ENCODE results near the gene DNAAF1. TPM values are rescaled to one million over a fixed set of nuclear protein-coding genes. Genes with fewer than 3 reads are reported as not detected.

The DNAAF1 gene
- total RNA-seq, 2 experiments from 2014 or later, result not detected

DNA sequence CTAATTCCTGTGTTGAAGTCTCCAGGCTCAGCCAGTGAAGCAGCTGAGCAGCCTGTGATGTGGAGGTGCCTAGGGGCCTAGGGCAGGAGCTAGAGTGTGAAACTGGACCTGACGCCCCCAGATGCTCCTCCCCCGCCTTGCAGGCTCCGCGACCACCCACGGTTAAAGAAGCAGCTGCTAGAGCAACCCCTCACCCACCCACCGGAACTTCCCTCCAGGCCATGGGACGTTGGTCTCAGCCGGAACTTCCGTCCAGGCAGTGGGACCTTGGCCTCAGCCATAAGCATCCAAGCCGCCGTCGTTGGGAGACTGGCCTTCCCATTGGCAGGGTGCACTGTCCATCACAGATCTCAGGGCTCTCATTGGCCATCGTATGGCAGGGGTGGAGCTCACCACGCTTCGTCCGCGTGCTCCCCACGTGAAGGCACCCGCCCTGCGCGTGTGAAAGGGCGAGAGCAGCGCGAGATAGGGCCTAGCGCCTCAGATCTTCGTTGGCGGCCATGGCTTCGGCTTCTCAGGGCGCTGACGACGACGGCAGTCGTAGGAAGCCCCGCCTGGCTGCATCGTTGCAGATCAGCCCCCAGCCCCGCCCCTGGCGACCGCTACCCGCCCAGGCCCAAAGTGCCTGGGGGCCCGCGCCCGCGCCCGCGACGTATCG is 45.8 kb downstream of the DNAAF1 start, which contains the start of gene ADAD2:
Gene ADAD2 (plus strand): TSS at position 427 of the 658 bp plus-strand sequence. CDS start 74 bp downstream, at position 501.
- Mint-ChIP-seq H3K36me3 (peaks cover 3% of the 10 kb centered on the region), H3K27me3 (no peaks in the 10 kb centered on the region), H3K27ac (no peak within 1 kb of the TSS), H3K4me1 (ENCODE audit: low read depth) (peaks cover 22% of the 10 kb centered on the region), H3K4me3 (no peak within 1 kb of the TSS), H3K9me3 (no peaks in the 10 kb centered on the region)
- POLR2A ChIA-PET, result no interaction called here
- CTCF ChIA-PET, result interaction anchor here (5.2 kb wide), 1 partner anchor 105 kb away, joined by 103 read pairs; no protein-coding TSS in a partner anchor
- intact Hi-C loops (cut with micrococcal nuclease), result no loop called here
- DNase-seq, result no peak

DNA sequence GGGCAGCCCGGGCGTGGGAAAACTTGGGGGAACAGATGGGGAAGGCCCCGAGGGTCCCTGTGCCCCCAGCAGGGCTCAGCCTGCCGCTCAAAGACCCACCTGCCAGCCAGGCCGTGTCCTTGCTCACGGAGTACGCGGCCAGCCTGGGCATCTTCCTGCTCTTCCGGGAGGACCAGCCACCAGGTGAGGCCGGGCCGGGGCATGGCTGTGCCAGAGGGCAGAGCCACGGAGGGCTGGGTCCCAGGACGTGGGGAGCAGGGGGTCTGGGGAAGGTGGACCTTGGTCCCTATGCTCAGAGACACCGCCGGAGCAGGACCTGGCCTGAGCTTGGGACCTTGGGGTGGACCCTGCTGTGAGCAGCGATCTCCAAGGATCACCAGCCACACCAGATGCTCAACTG is 46.4 kb downstream of the DNAAF1 start:
- ChIA-PET POLR2A (no interaction called here), CTCF (no interaction called here)
- Mint-ChIP-seq H3K27me3 (no peaks in the 10 kb centered on the region), H3K4me1 (ENCODE audit: low read depth) (peaks cover 18% of the 10 kb centered on the region), H3K27ac (no peak overlapping the region), H3K36me3 (peaks cover 3% of the 10 kb centered on the region), H3K4me3 (no peak overlapping the region), H3K9me3 (no peaks in the 10 kb centered on the region)
- intact Hi-C loops (cut with micrococcal nuclease), result no loop called here
- no peak for DNase-seq

DNA sequence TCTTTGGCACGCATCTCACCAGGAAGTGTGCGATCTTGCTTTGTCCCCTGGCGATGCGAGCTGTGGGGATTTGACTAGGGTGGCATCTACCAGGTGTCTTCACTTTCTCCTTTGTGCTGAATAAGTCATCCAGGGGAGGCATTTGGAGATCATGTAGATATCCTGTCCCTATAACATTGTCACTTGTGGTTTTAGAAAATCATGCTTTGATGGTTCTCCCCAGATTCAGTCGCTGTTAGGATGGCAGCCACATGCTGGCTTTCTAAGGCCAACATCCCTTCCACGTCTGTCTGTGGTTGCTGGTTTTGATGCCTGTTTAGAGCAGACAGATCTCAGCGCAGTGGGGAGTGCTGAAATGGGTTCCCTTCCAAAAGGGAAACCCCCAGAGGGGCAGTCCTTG is 48.4 kb downstream of the DNAAF1 start:
- POLR2A ChIA-PET, result no interaction called here
- intact Hi-C loops (cut with micrococcal nuclease), result no loop called here
- H3K27ac Mint-ChIP-seq, result no peak overlapping the region
- CTCF ChIA-PET, result no interaction called here
- H3K36me3 Mint-ChIP-seq, result no peaks in the 10 kb centered on the region
- no peak overlapping the region for H3K4me3 Mint-ChIP-seq
- H3K4me1 Mint-ChIP-seq (ENCODE audit: low read depth), result peaks cover 16% of the 10 kb centered on the region
- peak; percentile 36 for DNase-seq
- H3K27me3 Mint-ChIP-seq, result no peaks in the 10 kb centered on the region
- no peaks in the 10 kb centered on the region for H3K9me3 Mint-ChIP-seq

DNA sequence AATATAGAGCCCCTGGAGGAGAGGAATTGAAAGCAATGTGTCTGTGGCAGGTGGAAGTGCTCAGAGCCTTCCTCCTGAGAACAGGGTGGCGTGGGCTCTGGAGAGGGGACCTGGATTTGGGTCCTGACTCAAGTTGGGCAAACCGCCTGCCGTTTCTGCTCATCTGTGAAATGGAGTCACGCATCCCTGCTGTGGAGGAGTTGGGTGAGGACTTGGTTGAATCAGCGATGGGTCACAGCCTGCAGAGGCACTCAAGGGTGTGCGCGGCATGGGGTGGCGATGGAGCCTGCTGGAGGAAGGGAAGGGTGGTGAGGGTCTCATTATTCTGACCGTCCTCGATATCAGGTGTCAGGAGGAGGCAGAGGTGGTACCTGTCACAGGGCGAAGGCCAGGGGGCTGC is 48.9 kb downstream of the DNAAF1 start:
- H3K36me3 Mint-ChIP-seq, result no peaks in the 10 kb centered on the region
- intact Hi-C loops (cut with micrococcal nuclease), result no loop called here
- no peak overlapping the region for H3K27ac Mint-ChIP-seq
- H3K27me3 Mint-ChIP-seq, result no peaks in the 10 kb centered on the region
- CTCF ChIA-PET, result no interaction called here
- H3K9me3 Mint-ChIP-seq, result no peaks in the 10 kb centered on the region
- H3K4me1 Mint-ChIP-seq (ENCODE audit: low read depth), result peaks cover 16% of the 10 kb centered on the region
- H3K4me3 Mint-ChIP-seq, result no peak overlapping the region
- DNase-seq, result peak; percentile 21
- POLR2A ChIA-PET, result interaction anchor here (0.5 kb wide), 1 partner anchor 178 kb away, joined by 3 read pairs; no protein-coding TSS in a partner anchor

DNA sequence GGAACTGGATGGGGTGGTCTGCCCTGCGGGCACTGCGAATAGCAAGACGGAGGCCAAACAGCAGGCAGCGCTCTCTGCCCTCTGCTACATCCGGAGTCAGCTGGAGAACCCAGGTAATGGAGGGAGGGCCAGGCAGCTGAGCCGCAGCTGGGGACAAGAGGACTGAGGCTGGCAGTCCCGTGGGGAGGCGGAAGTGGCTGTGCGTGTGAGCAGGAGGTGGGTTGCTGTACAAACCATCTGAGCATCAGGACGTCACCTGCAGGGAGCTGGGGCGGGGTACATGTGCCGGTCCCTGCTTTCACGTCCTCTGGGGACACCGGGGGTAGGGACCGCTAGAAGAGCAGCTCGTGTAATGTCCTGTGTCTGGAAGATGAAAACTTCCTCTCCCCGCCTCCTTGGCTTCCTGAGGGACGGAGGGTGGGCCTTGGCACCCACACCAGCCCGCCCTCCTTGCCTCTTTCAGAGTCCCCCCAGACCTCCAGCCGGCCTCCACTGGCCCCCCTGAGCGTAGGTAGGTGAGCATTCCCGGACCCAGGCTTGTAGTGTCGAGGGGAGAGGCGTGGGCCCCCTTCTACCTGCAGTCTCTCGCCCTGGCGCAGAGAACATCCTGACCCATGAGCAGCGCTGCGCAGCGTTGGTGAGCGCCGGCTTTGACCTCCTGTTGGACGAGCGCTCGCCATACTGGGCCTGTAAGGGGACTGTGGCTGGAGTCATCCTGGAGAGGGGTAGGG is 49.5 kb downstream of the DNAAF1 start:
- CTCF ChIA-PET, result interaction anchor here (1.3 kb wide), 1 partner anchor 8 kb away, joined by 7 read pairs; the partner anchor contains the start of gene TAF1C
- H3K27me3 Mint-ChIP-seq, result no peaks in the 10 kb centered on the region
- peak overlapping the region; percentile 9 for H3K4me3 Mint-ChIP-seq
- DNase-seq, result peak; percentile 62
- no peak overlapping the region for H3K27ac Mint-ChIP-seq
- H3K9me3 Mint-ChIP-seq, result no peaks in the 10 kb centered on the region
- intact Hi-C loops (cut with micrococcal nuclease), result no loop called here
- POLR2A ChIA-PET, result interaction anchor here (0.5 kb wide), 1 partner anchor 179 kb away, joined by 3 read pairs; no protein-coding TSS in a partner anchor
- no peaks in the 10 kb centered on the region for H3K36me3 Mint-ChIP-seq
- H3K4me1 Mint-ChIP-seq (ENCODE audit: low read depth), result peaks cover 16% of the 10 kb centered on the region

DNA sequence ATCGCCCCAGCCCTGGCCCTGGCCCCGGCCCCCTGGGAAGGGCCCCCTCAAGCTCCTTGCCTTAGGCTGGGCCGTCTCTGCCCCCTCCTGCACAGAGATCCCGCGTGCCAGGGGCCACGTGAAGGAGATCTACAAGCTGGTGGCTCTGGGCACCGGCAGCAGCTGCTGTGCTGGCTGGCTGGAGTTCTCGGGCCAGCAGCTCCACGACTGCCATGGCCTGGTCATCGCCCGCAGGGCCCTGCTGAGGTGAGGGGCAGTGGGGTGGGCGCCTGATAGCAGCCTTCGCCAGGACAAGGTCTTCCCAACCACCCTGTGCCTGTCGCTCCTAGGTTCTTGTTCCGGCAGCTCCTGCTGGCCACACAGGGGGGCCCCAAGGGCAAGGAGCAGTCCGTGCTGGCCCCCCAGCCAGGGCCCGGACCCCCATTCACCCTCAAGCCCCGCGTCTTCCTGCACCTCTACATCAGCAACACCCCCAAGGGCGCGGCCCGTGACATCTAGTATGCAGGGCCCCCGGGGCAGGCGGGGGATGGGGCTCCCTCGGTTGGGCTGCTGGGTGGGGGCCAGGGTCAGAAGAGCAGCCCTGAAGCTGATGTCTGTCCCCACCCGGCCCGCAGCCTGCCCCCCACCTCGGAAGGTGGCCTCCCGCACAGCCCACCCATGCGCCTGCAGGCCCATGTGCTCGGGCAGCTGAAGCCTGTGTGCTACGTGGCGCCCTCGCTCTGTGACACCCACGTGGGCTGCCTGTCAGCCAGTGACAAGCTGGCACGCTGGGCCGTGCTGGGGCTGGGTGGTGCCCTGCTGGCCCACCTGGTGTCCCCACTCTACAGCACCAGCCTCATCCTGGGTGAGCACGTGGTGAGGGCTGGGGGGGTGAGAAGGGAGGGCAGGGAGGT is 50.3 kb downstream of the DNAAF1 start:
- Mint-ChIP-seq H3K9me3 (no peaks in the 10 kb centered on the region), H3K27me3 (no peaks in the 10 kb centered on the region), H3K4me3 (no peak overlapping the region), H3K36me3 (no peaks in the 10 kb centered on the region), H3K4me1 (ENCODE audit: low read depth) (peaks cover 16% of the 10 kb centered on the region), H3K27ac (no peak overlapping the region)
- no peak for DNase-seq
- CTCF ChIA-PET, result interaction anchor here (1.3 kb wide), 1 partner anchor 9 kb away, joined by 7 read pairs; the partner anchor contains the start of gene TAF1C
- POLR2A ChIA-PET, result no interaction called here
- intact Hi-C loops (cut with micrococcal nuclease), result no loop called here

DNA sequence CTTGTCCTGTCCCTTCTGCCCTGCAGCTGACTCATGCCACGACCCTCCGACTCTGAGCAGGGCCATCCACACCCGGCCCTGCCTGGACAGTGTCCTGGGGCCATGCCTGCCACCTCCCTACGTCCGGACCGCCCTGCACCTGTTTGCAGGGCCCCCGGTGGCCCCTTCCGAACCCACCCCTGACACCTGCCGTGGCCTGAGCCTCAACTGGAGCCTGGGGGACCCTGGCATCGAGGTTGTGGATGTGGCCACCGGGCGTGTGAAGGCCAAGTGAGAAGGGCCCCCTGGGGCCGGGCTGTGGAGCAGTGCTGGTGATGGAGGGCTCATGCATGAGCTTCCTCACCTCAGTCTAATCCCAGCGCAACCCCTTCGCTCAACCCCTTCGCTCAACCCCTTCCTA is 51.0 kb downstream of the DNAAF1 start:
- Mint-ChIP-seq H3K36me3 (no peaks in the 10 kb centered on the region), H3K4me3 (no peak overlapping the region), H3K4me1 (ENCODE audit: low read depth) (peaks cover 16% of the 10 kb centered on the region), H3K9me3 (no peaks in the 10 kb centered on the region), H3K27me3 (no peaks in the 10 kb centered on the region), H3K27ac (no peak overlapping the region)
- CTCF ChIA-PET, result no interaction called here
- DNase-seq, result no peak
- POLR2A ChIA-PET, result no interaction called here
- intact Hi-C loops (cut with micrococcal nuclease), result no loop called here

DNA sequence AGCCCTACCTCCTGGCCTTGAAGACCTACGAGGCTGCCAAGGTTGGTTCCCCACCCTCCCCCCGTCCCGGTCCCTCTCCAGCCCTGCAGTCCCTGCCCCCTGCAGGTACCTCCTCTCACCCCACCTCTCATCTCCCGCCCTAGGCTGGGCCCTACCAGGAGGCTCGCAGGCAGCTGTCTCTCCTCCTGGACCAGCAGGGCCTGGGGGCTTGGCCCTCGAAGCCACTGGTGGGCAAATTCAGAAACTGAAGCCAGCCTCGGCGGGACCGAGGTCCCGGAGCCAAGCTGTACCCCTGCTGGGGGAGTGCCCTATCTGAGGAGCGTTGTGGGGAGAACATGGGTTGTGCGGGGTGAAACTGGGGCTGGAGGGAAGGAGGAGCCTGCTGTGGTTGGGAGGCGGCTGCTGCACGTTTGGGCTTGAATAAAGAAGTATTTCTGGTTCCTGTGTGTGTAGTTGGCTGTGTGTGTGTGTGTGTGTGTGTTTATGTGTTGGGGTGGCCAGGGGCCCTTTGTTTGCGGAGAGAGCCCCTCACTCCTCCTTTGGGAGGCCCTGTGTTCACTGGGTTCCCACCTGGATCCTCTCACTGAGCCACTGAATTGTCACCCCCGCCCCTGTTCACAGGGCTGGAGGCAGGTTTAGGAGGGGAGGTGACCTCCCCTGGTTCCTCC is 51.8 kb downstream of the DNAAF1 start:
- peaks cover 16% of the 10 kb centered on the region for H3K4me1 Mint-ChIP-seq (ENCODE audit: low read depth)
- intact Hi-C loops (cut with micrococcal nuclease), result no loop called here
- H3K4me3 Mint-ChIP-seq, result no peak overlapping the region
- ChIA-PET POLR2A (no interaction called here), CTCF (no interaction called here)
- no peak overlapping the region for H3K27ac Mint-ChIP-seq
- no peak for DNase-seq
- no peaks in the 10 kb centered on the region for H3K36me3 Mint-ChIP-seq
- no peaks in the 10 kb centered on the region for H3K27me3 Mint-ChIP-seq
- no peaks in the 10 kb centered on the region for H3K9me3 Mint-ChIP-seq

DNA sequence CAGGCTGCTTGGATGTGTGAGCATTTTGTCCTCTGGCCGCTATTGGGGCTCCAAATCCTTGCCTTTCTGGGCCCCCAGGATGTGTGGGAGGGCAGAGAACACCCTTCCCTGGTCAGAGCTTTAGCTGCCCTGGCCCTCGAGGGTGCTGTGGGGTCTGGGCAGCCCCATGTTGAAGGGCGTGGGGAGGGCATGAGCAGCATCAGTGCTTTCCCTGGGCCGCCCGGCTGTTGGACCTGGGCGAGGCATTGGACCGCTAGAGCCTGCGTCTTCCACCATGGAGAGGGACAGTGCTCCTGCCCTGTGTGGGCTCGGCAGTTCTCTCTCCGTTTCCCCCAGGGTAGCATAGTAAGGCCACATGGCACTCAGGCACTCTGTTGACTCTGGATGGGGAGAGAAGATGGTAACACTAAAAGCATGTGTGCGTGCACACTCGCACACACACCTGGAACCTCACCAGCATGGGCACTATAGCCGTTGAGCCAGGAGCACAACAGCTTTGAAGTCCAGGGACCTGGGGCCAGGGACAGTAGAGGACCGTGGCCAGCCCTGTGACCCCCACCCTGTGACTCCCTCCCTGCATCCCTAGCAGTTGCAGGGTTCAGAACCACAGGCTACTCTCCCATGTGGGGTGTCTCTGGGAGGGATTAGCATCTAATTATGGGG is 52.5 kb downstream of the DNAAF1 start:
- intact Hi-C loops (cut with micrococcal nuclease), result no loop called here
- Mint-ChIP-seq H3K4me3 (no peak overlapping the region), H3K4me1 (ENCODE audit: low read depth) (peaks cover 16% of the 10 kb centered on the region), H3K36me3 (no peaks in the 10 kb centered on the region), H3K27ac (no peak overlapping the region), H3K27me3 (no peaks in the 10 kb centered on the region), H3K9me3 (no peaks in the 10 kb centered on the region)
- POLR2A ChIA-PET, result no interaction called here
- CTCF ChIA-PET, result no interaction called here
- no peak for DNase-seq

DNA sequence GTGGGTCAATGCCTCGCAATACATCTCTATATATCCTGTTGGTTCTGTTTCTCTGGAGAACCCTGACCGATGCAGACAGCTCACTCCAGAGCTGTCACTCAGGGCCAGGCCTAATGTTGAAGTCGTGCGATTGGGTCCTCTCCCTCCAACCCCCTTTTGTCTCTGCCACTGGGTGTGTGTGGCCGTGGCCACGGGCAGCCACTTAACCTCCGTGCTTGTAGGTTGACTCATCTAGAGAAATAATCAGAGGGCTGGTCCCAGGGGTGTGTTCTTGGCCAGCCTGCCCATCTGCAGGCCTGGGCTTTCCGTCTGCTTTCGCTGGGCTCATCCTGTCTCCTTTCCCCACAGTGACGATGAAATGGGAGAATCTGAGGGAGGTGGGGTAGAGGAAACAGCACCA is 53.3 kb downstream of the DNAAF1 start:
- Mint-ChIP-seq H3K36me3 (no peaks in the 10 kb centered on the region), H3K9me3 (no peaks in the 10 kb centered on the region), H3K27me3 (no peaks in the 10 kb centered on the region), H3K27ac (no peak overlapping the region), H3K4me1 (ENCODE audit: low read depth) (peaks cover 13% of the 10 kb centered on the region), H3K4me3 (no peak overlapping the region)
- ChIA-PET POLR2A (no interaction called here), CTCF (interaction anchor here (0.7 to 1.8 kb wide), 2 partner anchors 11 to 205 kb away, joined by 3 to 7 read pairs; partner anchors contain the start of gene TAF1C)
- intact Hi-C loops (cut with micrococcal nuclease), result no loop called here
- no peak for DNase-seq

DNA sequence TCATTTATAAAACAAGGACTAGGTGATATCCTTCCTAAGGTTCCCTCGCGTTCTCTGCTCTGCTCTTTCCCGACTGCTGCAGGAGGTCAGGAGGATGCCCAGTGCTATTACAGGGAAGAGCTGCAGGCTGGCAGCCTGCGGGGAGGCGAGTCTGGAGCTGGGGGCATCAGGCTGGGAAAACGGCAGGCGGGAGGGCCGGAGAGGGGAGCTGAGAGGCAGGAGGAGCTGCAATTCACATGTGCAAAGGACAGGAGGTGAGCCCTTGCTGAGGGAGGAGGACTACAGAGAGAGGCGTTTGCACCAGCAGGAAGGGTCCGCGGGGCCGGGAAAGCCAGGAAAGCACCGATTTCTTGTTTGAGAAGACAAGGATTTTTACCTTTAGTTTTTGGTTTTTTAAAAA is 54.0 kb downstream of the DNAAF1 start:
- POLR2A ChIA-PET, result no interaction called here
- Mint-ChIP-seq H3K36me3 (no peaks in the 10 kb centered on the region), H3K4me3 (no peak overlapping the region), H3K4me1 (ENCODE audit: low read depth) (peaks cover 7% of the 10 kb centered on the region), H3K9me3 (no peaks in the 10 kb centered on the region), H3K27ac (no peak overlapping the region), H3K27me3 (no peaks in the 10 kb centered on the region)
- DNase-seq, result no peak
- CTCF ChIA-PET, result interaction anchor here (0.7 to 1.8 kb wide), 2 partner anchors 12 to 206 kb away, joined by 3 to 7 read pairs; partner anchors contain the start of gene TAF1C
- intact Hi-C loops (cut with micrococcal nuclease), result no loop called here

Data from activated CD4-positive, alpha-beta memory T cell treated with anti-CD3 and anti-CD28 coated beads for 36 hours (primary cell).